Hepatocyte (in vitro differentiated cells): ENCODE data around the gene CECR2. TPM values are rescaled to one million over a fixed set of nuclear protein-coding genes. Genes with fewer than 3 reads are reported as not detected.

ENCODE experiments used
- DNase-seq: peaks from one replicate; pipeline ENCODE4 v3.0.0-alpha.2; 2016; ENCODE audit warnings: low spot score
- H2AFZ ChIP-seq: fragments of 200-600 bp; sonication (generic); 2 replicates; pipeline ENCODE4 v1.6.0; 2016; ENCODE audit warnings: antibody characterized with exemption, mild to moderate bottlenecking
- H3K27ac ChIP-seq: fragments of 200-600 bp; sonication (generic); 2 replicates; pipeline ENCODE4 v1.5.1; 2016; ENCODE audit warnings: mild to moderate bottlenecking
- H3K27me3 ChIP-seq: fragments of 200-600 bp; sonication (generic); 2 replicates; pipeline ENCODE4 v1.6.1; 2016
- H3K36me3 ChIP-seq: fragments of 200-600 bp; sonication (generic); replicated peaks from 2 replicates; pipeline ENCODE4 v1.5.1; 2016; ENCODE audit warnings: low read depth; ENCODE audit not compliant: insufficient read depth
- H3K4me1 ChIP-seq: fragments of 200-600 bp; sonication (generic); 2 replicates; pipeline ENCODE4 v1.5.1; 2016; ENCODE audit warnings: mild to moderate bottlenecking, moderate library complexity; ENCODE audit not compliant: insufficient read depth
- H3K4me2 ChIP-seq: fragments of 200-600 bp; sonication (generic); 2 replicates; pipeline ENCODE4 v1.6.0; 2016
- H3K4me3 ChIP-seq: fragments of 200-600 bp; sonication (generic); 2 replicates; pipeline ENCODE4 v1.5.1; 2016; ENCODE audit warnings: mild to moderate bottlenecking
- H3K79me2 ChIP-seq: fragments of 200-600 bp; sonication (generic); 2 replicates; pipeline ENCODE4 v1.6.0; 2017; ENCODE audit warnings: mild to moderate bottlenecking
- H3K9me2 ChIP-seq: fragments of 200-600 bp; sonication (generic); replicated peaks from 2 replicates; pipeline ENCODE4 v1.6.0; 2017; ENCODE audit warnings: mild to moderate bottlenecking; ENCODE audit not compliant: insufficient read depth
- H3K9me3 ChIP-seq: fragments of 200-600 bp; sonication (generic); 2 replicates; pipeline ENCODE4 v1.5.1; 2016; ENCODE audit warnings: low read depth, mild to moderate bottlenecking
- H4K20me1 ChIP-seq: fragments of 200-600 bp; sonication (generic); 2 replicates; pipeline ENCODE4 v1.6.0; 2016; ENCODE audit warnings: mild to moderate bottlenecking; ENCODE audit not compliant: insufficient read depth, poor library complexity, severe bottlenecking
- CTCF ChIP-seq: fragments of 200-600 bp; sonication (generic); IDR thresholded peaks from 2 replicates; pipeline ENCODE4 v1.5.1; 2016; ENCODE audit warnings: antibody characterized with exemption, mild to moderate bottlenecking; ENCODE audit not compliant: poor library complexity
- EZH2 ChIP-seq: fragments of 200-600 bp; sonication (generic); IDR thresholded peaks from 2 replicates; pipeline ENCODE4 v1.6.1; 2016; ENCODE audit warnings: antibody characterized with exemption, mild to moderate bottlenecking, borderline replicate concordance
- EZH2phosphoT487 ChIP-seq: fragments of 200-600 bp; sonication (generic); IDR thresholded peaks from one replicate; pipeline ENCODE4 v1.6.1; 2018; ENCODE audit warnings: antibody characterized with exemption, mild to moderate bottlenecking, low read depth, moderate library complexity; ENCODE audit not compliant: unreplicated experiment, severe bottlenecking
- WGBS: methylation state at CpG from one replicate; pipeline ENCODE4 v1.1.6; 2016; ENCODE audit warnings: low lambda C conversion rate; ENCODE audit errors: missing lambda C conversion rate; 5-methylcytosine and 5-hydroxymethylcytosine counted together
- polyA plus RNA-seq: library from polyadenylated mRNA; unstranded; fragments of >200 nt; fragmentation: Nextera tagmentation; extraction: Ambion mirVana; gene quantifications from 2 replicates; pipeline ENCODE4 v1.2.1, GENCODE V29; 2016
- total RNA-seq: library from RNA; depleted of rRNA; stranded (reverse); fragments of >200 nt; gene quantifications from 2 replicates; pipeline ENCODE4 v1.2.3, GENCODE V29; 2014

The CECR2 gene
- total and polyA plus RNA-seq, 2 experiments from 2014 or later, result 2.2 to 3.6 TPM

DNA sequence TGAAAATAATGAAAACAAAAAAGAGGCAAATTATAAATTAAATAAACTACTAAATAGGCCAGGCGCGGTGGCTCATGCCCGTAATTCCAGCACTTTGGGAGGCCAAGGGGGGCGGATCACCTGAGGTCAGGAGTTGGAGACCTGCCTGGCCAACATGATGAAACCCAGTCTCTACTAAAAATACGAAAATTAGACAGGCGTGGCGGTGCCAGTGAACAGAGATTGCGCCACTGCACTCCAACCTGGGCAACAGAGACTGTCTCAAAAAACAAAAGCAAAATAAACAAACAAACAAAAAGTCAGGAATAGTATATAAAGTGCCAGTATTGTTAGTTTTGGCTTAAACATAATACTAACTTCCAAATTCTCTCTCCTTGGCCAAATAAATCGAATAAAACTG lies 37.6 kb upstream of the CECR2 start:
- no peaks in the 10 kb centered on the region for H3K9me3 ChIP-seq
- H3K79me2 ChIP-seq, result no peaks in the 10 kb centered on the region
- H3K4me3 ChIP-seq, result no peak overlapping the region
- H3K4me2 ChIP-seq, result no peak overlapping the region
- H3K27ac ChIP-seq, result no peak overlapping the region
- no peak overlapping the region for H2AFZ ChIP-seq
- WGBS, result 94% methylated on average over 9 of the region's 9 CpGs
- H3K4me1 ChIP-seq, result no peaks in the 10 kb centered on the region
- H4K20me1 ChIP-seq, result no peaks in the 10 kb centered on the region
- no peaks in the 10 kb centered on the region for H3K9me2 ChIP-seq
- no peaks in the 10 kb centered on the region for H3K36me3 ChIP-seq
- TF ChIP-seq CTCF (no peak), EZH2 (no peak), EZH2phosphoT487 (no peak)
- DNase-seq, result no peak
- H3K27me3 ChIP-seq, result no peaks in the 10 kb centered on the region

- H3K27ac ChIP-seq, result no peak overlapping the region
- no peak overlapping the region for H2AFZ ChIP-seq
- no peaks in the 10 kb centered on the region for H4K20me1 ChIP-seq
- DNase-seq, result no peak
- H3K4me3 ChIP-seq, result no peak overlapping the region
- H3K79me2 ChIP-seq, result no peaks in the 10 kb centered on the region
- H3K9me3 ChIP-seq, result no peaks in the 10 kb centered on the region
- no peaks in the 10 kb centered on the region for H3K36me3 ChIP-seq
- no peak overlapping the region for H3K4me2 ChIP-seq
- H3K27me3 ChIP-seq, result no peaks in the 10 kb centered on the region
- WGBS, result 91% methylated on average over 16 of the region's 16 CpGs
- H3K4me1 ChIP-seq, result no peaks in the 10 kb centered on the region
- H3K9me2 ChIP-seq, result no peaks in the 10 kb centered on the region
- no peak for TF ChIP-seq EZH2phosphoT487
- no peak for TF ChIP-seq CTCF
- no peak for TF ChIP-seq EZH2
Measured at GRCh38 chr22:17332109-17332800, 37.0 kb upstream of the CECR2 start.

- Histone ChIP-seq H3K4me3 (no peak overlapping the region), H2AFZ (no peak overlapping the region), H3K9me2 (no peaks in the 10 kb centered on the region), H3K36me3 (no peaks in the 10 kb centered on the region), H3K4me2 (no peak overlapping the region), H4K20me1 (no peaks in the 10 kb centered on the region), H3K9me3 (no peaks in the 10 kb centered on the region), H3K4me1 (no peaks in the 10 kb centered on the region), H3K27ac (no peak overlapping the region), H3K27me3 (no peaks in the 10 kb centered on the region), H3K79me2 (no peaks in the 10 kb centered on the region)
- DNase-seq, result no peak
- TF ChIP-seq EZH2, result no peak
- no peak for TF ChIP-seq EZH2phosphoT487
- no peak for TF ChIP-seq CTCF
- WGBS, result 81% methylated on average over 6 of the region's 6 CpGs
Measured at GRCh38 chr22:17334059-17334458, 35.2 kb upstream of the CECR2 start.
